ENCODE data around the gene MAST2. TPM values are rescaled to one million over a fixed set of nuclear protein-coding genes. Genes with fewer than 3 reads are reported as not detected.

Gene MAST2
- total RNA-seq, 1 experiment from 2014 or later = 41.9 TPM

DNA sequence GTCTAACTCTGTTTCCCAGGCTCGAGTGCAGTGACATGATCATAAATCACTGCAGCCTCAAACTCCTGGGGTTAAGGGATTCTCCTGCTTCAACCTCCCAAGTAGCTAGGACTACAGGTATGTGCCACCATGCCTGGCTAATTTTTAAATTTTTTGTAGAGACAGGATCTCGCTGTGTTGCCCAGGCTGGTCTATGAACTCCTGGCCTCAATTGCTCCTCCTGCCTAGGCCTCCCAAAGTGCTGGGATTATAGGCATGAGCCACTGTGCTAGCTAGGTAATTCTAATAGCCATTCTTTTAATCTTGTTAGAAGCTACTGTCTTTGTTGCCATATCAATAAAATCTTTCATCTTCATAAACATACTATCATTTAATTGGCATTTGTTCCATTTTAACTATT, 13.8 kb upstream of the MAST2 start (continued):
- TF ChIP-seq, protein P1, sequence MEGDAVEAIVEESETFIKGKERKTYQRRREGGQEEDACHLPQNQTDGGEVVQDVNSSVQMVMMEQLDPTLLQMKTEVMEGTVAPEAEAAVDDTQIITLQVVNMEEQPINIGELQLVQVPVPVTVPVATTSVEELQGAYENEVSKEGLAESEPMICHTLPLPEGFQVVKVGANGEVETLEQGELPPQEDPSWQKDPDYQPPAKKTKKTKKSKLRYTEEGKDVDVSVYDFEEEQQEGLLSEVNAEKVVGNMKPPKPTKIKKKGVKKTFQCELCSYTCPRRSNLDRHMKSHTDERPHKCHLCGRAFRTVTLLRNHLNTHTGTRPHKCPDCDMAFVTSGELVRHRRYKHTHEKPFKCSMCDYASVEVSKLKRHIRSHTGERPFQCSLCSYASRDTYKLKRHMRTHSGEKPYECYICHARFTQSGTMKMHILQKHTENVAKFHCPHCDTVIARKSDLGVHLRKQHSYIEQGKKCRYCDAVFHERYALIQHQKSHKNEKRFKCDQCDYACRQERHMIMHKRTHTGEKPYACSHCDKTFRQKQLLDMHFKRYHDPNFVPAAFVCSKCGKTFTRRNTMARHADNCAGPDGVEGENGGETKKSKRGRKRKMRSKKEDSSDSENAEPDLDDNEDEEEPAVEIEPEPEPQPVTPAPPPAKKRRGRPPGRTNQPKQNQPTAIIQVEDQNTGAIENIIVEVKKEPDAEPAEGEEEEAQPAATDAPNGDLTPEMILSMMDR (IDR thresholded peaks at IDR 0.05 in 2 of 3, conservative IDR thresholded peaks at IDR 0.05 in 1 of 3; ENCODE audit: borderline replicate concordance in 1 of 3, insufficient read depth in 1 of 3, low read depth in 2 of 3, low read length in 2 of 3) = no peak

DNA sequence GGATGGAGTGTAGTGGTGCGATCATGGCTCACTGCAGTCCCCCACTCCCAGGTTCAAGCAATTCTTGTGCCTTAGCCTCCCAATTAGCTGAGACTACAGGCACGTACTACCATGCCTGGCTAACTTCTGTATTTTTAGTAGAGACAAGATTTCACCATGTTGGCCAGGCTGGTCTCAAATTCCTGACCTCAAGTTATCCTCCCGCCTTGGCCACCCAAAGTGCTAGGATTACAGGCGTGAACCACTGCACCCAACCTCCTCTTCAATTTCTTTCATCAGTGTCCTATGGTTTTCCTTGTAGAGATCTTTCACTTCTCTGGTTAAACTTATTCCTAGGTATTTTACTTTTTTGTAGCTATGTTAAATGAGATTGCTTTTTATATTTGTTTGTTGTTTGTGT, 10.7 kb upstream of the MAST2 start:
- DNase-seq (ENCODE audit: low read depth, low spot score) (no peak), ATAC-seq (no peak)
- H3K27ac ChIP-seq (ENCODE audit: low read depth, low read length) = no peak overlapping the region
- no peaks in the 10 kb centered on the region for H3K9me2 ChIP-seq (ENCODE audit: insufficient read depth)
- no peaks in the 10 kb centered on the region; a peak in 1 of 4 replicates for H3K4me1 ChIP-seq (ENCODE audit: control insufficient read depth in 1 of 2, insufficient read depth in 2 of 2, low read length in 2 of 2)
- RAD21 ChIA-PET (ENCODE audit: low non-redundant PET in 1 of 2, low total read pairs in 2 of 2, uncharacterized antibody in 2 of 2, unreplicated experiment in 2 of 2) = no interaction called here
- POLR2A ChIA-PET = no interaction called here
- H3K4me2 ChIP-seq (ENCODE audit: low read length) = no peak overlapping the region
- CTCF ChIA-PET = no interaction called here
- H3K9me3 ChIP-seq (ENCODE audit: control insufficient read depth in 1 of 2, insufficient read depth in 1 of 2, low read depth in 1 of 2, low read length in 2 of 2) = no peaks in the 10 kb centered on the region
- BruUV-seq (replicated peaks) = no TSS peak
- H4K20me1 ChIP-seq (ENCODE audit: insufficient read depth) = no peaks in the 10 kb centered on the region
- H3K4me3 ChIP-seq (replicated peaks in 1 of 2; ENCODE audit: low read depth in 1 of 2, low read length in 2 of 2) = no peak overlapping the region
- no peaks in the 10 kb centered on the region for H3K27me3 ChIP-seq (ENCODE audit: insufficient read depth, low read length)
- no peaks in the 10 kb centered on the region for H3K79me2 ChIP-seq (ENCODE audit: insufficient read depth, low read length)
- intact Hi-C loops (cut with micrococcal nuclease) = no loop called here
- no peak overlapping the region for H2AFZ ChIP-seq (ENCODE audit: low read depth, low read length, poor library complexity, severe bottlenecking)
- H3K36me3 ChIP-seq (ENCODE audit: control insufficient read depth in 1 of 2, insufficient read depth in 2 of 2, low read length in 2 of 2) = no peaks in the 10 kb centered on the region
- H3K9ac ChIP-seq (ENCODE audit: low read length) = no peak overlapping the region
- TF ChIP-seq RAD21 (IDR thresholded peaks at IDR 0.05; ENCODE audit: low read depth) (no peak), EGR1 (IDR thresholded peaks at IDR 0.05; ENCODE audit: low read depth) (no peak), CEBPB (IDR thresholded peaks at IDR 0.05; ENCODE audit: low read depth) (no peak), ELF1 (IDR thresholded peaks at IDR 0.05; ENCODE audit: borderline replicate concordance, low read depth) (no peak), POLR2AphosphoS5 (IDR thresholded peaks at IDR 0.05; ENCODE audit: low read depth, low read length) (no peak), CBX3 (IDR thresholded peaks at IDR 0.05; ENCODE audit: low read depth) (no peak), SP1 (IDR thresholded peaks at IDR 0.05; ENCODE audit: low read depth) (no peak), EZH2 (IDR thresholded peaks at IDR 0.05) (no peak), EZH2phosphoT487 (IDR thresholded peaks at IDR 0.05; ENCODE audit: borderline replicate concordance) (no peak), ZFX (IDR thresholded peaks at IDR 0.05) (no peak), SRF (IDR thresholded peaks at IDR 0.05; ENCODE audit: low read depth) (no peak), SIN3A (IDR thresholded peaks at IDR 0.05; ENCODE audit: low read depth) (no peak)
- TF ChIP-seq, protein P1 (IDR thresholded peaks at IDR 0.05 in 2 of 3, conservative IDR thresholded peaks at IDR 0.05 in 1 of 3; ENCODE audit: borderline replicate concordance in 1 of 3, insufficient read depth in 1 of 3, low read depth in 2 of 3, low read length in 2 of 3) = no peak
- TF ChIP-seq, protein P2, sequence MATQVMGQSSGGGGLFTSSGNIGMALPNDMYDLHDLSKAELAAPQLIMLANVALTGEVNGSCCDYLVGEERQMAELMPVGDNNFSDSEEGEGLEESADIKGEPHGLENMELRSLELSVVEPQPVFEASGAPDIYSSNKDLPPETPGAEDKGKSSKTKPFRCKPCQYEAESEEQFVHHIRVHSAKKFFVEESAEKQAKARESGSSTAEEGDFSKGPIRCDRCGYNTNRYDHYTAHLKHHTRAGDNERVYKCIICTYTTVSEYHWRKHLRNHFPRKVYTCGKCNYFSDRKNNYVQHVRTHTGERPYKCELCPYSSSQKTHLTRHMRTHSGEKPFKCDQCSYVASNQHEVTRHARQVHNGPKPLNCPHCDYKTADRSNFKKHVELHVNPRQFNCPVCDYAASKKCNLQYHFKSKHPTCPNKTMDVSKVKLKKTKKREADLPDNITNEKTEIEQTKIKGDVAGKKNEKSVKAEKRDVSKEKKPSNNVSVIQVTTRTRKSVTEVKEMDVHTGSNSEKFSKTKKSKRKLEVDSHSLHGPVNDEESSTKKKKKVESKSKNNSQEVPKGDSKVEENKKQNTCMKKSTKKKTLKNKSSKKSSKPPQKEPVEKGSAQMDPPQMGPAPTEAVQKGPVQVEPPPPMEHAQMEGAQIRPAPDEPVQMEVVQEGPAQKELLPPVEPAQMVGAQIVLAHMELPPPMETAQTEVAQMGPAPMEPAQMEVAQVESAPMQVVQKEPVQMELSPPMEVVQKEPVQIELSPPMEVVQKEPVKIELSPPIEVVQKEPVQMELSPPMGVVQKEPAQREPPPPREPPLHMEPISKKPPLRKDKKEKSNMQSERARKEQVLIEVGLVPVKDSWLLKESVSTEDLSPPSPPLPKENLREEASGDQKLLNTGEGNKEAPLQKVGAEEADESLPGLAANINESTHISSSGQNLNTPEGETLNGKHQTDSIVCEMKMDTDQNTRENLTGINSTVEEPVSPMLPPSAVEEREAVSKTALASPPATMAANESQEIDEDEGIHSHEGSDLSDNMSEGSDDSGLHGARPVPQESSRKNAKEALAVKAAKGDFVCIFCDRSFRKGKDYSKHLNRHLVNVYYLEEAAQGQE (IDR thresholded peaks at IDR 0.05; ENCODE audit: low read depth) = no peak
- TF ChIP-seq, protein P3, sequence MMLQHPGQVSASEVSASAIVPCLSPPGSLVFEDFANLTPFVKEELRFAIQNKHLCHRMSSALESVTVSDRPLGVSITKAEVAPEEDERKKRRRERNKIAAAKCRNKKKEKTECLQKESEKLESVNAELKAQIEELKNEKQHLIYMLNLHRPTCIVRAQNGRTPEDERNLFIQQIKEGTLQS (IDR thresholded peaks at IDR 0.05) = no peak
- TF ChIP-seq, protein P4, sequence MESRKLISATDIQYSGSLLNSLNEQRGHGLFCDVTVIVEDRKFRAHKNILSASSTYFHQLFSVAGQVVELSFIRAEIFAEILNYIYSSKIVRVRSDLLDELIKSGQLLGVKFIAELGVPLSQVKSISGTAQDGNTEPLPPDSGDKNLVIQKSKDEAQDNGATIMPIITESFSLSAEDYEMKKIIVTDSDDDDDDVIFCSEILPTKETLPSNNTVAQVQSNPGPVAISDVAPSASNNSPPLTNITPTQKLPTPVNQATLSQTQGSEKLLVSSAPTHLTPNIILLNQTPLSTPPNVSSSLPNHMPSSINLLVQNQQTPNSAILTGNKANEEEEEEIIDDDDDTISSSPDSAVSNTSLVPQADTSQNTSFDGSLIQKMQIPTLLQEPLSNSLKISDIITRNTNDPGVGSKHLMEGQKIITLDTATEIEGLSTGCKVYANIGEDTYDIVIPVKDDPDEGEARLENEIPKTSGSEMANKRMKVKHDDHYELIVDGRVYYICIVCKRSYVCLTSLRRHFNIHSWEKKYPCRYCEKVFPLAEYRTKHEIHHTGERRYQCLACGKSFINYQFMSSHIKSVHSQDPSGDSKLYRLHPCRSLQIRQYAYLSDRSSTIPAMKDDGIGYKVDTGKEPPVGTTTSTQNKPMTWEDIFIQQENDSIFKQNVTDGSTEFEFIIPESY (IDR thresholded peaks at IDR 0.05; ENCODE audit: extremely low read depth, insufficient replicate concordance, low read length) = no peak
